Mesenchymal stem cell (in vitro differentiated cells and primary cell): Measurements from ENCODE around the gene GOLGA8A.

Source experiments
- DNase-seq: peaks from one replicate; pipeline ENCODE4 v3.0.0-alpha.2; 2013
- H2AFZ ChIP-seq: one replicate; pipeline ENCODE4 v1.6.1; 2013; ENCODE audit warnings: low read depth, mild to moderate bottlenecking, control low read depth, inconsistent platforms, low read length, moderate library complexity
- H2AK5ac ChIP-seq: 2 replicates; pipeline ENCODE4 v1.6.1; 2013; ENCODE audit warnings: low read length, moderate library complexity, mild to moderate bottlenecking, inconsistent platforms; ENCODE audit not compliant: severe bottlenecking
- H2BK120ac ChIP-seq: one replicate; pipeline ENCODE4 v1.6.1; 2013; ENCODE audit warnings: low read depth, mild to moderate bottlenecking, inconsistent platforms, low read length, moderate library complexity
- H2BK12ac ChIP-seq, 2 experiments: one replicate each; pipeline ENCODE4 v1.6.1; 2013; ENCODE audit warnings: inconsistent platforms in 2 of 2, low read length in 2 of 2, mild to moderate bottlenecking in 2 of 2, moderate library complexity in 2 of 2, control low read depth in 1 of 2
- H2BK15ac ChIP-seq: one replicate; pipeline ENCODE4 v1.6.1; 2013; ENCODE audit warnings: mild to moderate bottlenecking, low read depth, inconsistent platforms; ENCODE audit not compliant: poor library complexity, severe bottlenecking
- H2BK5ac ChIP-seq: 2 replicates; pipeline ENCODE4 v1.6.1; 2013; ENCODE audit warnings: low read depth, mild to moderate bottlenecking, low read length, control low read depth, inconsistent platforms; ENCODE audit not compliant: poor library complexity, severe bottlenecking
- H3K14ac ChIP-seq, 2 experiments: one replicate each; pipeline ENCODE4 v1.6.1; 2013; ENCODE audit warnings: inconsistent platforms in 2 of 2, low read length in 2 of 2, control low read depth in 1 of 2, mild to moderate bottlenecking in 1 of 2, moderate library complexity in 1 of 2
- H3K18ac ChIP-seq, 2 experiments: one replicate each; pipeline ENCODE4 v1.6.1; 2013; ENCODE audit warnings: inconsistent platforms in 2 of 2, low read length in 2 of 2, control low read depth in 1 of 2, low read depth in 1 of 2, mild to moderate bottlenecking in 1 of 2
- H3K23ac ChIP-seq, 2 experiments: one replicate each; pipeline ENCODE4 v1.6.1; 2013; ENCODE audit warnings: inconsistent platforms in 2 of 2, low read length in 2 of 2, mild to moderate bottlenecking in 2 of 2, moderate library complexity in 2 of 2, control low read depth in 1 of 2
- H3K27ac ChIP-seq: 2 replicates; pipeline ENCODE4 v1.5.1; 2013; ENCODE audit warnings: mild to moderate bottlenecking, moderate library complexity, low read length, control low read depth, inconsistent platforms; ENCODE audit not compliant: poor library complexity, severe bottlenecking
- H3K27me3 ChIP-seq, 2 experiments: 2 replicates each; pipeline versions ENCODE4 v1.6.1 to v1.7.0; 2013; ENCODE audit warnings: low read length in 2 of 2, mild to moderate bottlenecking in 2 of 2, moderate library complexity in 2 of 2, control low read depth in 1 of 2, inconsistent platforms in 1 of 2; ENCODE audit not compliant: control insufficient read depth in 1 of 2, insufficient read depth in 1 of 2
- H3K36me3 ChIP-seq, 2 experiments: 2 replicates each; pipeline versions ENCODE4 v1.6.1 to v1.7.0; 2013; ENCODE audit warnings: low read length in 2 of 2, control low read depth in 1 of 2, inconsistent platforms in 1 of 2, low read depth in 1 of 2, mild to moderate bottlenecking in 1 of 2; ENCODE audit not compliant: insufficient read depth in 2 of 2, control insufficient read depth in 1 of 2
- H3K4ac ChIP-seq, 2 experiments: one replicate each; pipeline ENCODE4 v1.6.1; 2013; ENCODE audit warnings: inconsistent platforms in 2 of 2, low read length in 2 of 2, mild to moderate bottlenecking in 2 of 2, moderate library complexity in 2 of 2, control low read depth in 1 of 2, low read depth in 1 of 2
- H3K4me1 ChIP-seq: 2 replicates; pipeline ENCODE4 v1.6.1; 2013; ENCODE audit warnings: low read depth, low read length, control low read depth; ENCODE audit not compliant: control insufficient read depth, insufficient read depth
- H3K4me2 ChIP-seq: 2 replicates; pipeline ENCODE4 v1.6.1; 2013; ENCODE audit warnings: low read length, mild to moderate bottlenecking, inconsistent platforms; ENCODE audit not compliant: poor library complexity, severe bottlenecking
- H3K4me3 ChIP-seq, 2 experiments: 2 replicates each; pipeline versions ENCODE4 v1.5.1 to v1.7.0; 2013; ENCODE audit warnings: low read length in 2 of 2, mild to moderate bottlenecking in 2 of 2, control low read depth in 1 of 2, low read depth in 1 of 2; ENCODE audit not compliant: insufficient read depth in 1 of 2
- H3K79me1 ChIP-seq: replicated peaks from 2 replicates; pipeline ENCODE4 v1.6.1; 2013; ENCODE audit warnings: mild to moderate bottlenecking, control low read depth, low read length, inconsistent platforms; ENCODE audit not compliant: poor library complexity, severe bottlenecking
- H3K9ac ChIP-seq: 2 replicates; pipeline ENCODE4 v1.7.0; 2013; ENCODE audit warnings: mild to moderate bottlenecking, low read length, moderate library complexity
- H3K9me3 ChIP-seq: 2 replicates; pipeline ENCODE4 v1.7.0; 2013; ENCODE audit warnings: mild to moderate bottlenecking, low read length; ENCODE audit not compliant: control insufficient read depth
- H4K8ac ChIP-seq: one replicate; pipeline ENCODE4 v1.6.1; 2013; ENCODE audit warnings: inconsistent platforms, mild to moderate bottlenecking, low read length, moderate library complexity
- H4K91ac ChIP-seq: one replicate; pipeline ENCODE4 v1.6.1; 2013; ENCODE audit warnings: mild to moderate bottlenecking, low read length, inconsistent platforms
- WGBS: methylation state at CpG from one replicate; pipeline ENCODE4 v1.1.7; 2013; ENCODE audit warnings: mixed read lengths; 5-methylcytosine and 5-hydroxymethylcytosine counted together

GOLGA8A gene

GRCh38 chr15:34436956-34437442, 609 bp downstream of the GOLGA8A start:
- Histone ChIP-seq H3K4me1 (peaks cover 12% of the 10 kb centered on the region), H3K14ac (no peak overlapping the region), H2AK5ac (no peak overlapping the region), H2BK120ac (no peak overlapping the region), H3K27ac (no peak overlapping the region), H2BK5ac (no peak overlapping the region), H4K8ac (no peak overlapping the region), H2AFZ (peak overlapping the region; percentile 29), H3K4me3 (peak overlapping the region; percentile 58 to 82), H3K4me2 (peak overlapping the region; percentile 78), H4K91ac (no peak overlapping the region), H3K9ac (peak overlapping the region; percentile 81), H3K23ac (no peak overlapping the region), H3K9me3 (no peaks in the 10 kb centered on the region), H2BK12ac (no peak overlapping the region), H3K79me1 (peaks cover 1% of the 10 kb centered on the region), H3K36me3 (peaks cover 7 to 13% of the 10 kb centered on the region in 2 experiments), H3K27me3 (peaks cover 0 to 15% of the 10 kb centered on the region in 2 experiments), H3K4ac (no peak overlapping the region), H2BK15ac (no peak overlapping the region), H3K18ac (peak overlapping the region in 1 of 2 experiments; percentile 5)
- WGBS, result 0% methylated on average over 9 of the region's 70 CpGs
- DNase-seq, result peak; percentile 34

- H3K36me3 ChIP-seq, result peaks cover 7 to 15% of the 10 kb centered on the region in 2 experiments
- H3K4me2 ChIP-seq, result peak overlapping the region; percentile 78
- no peak overlapping the region for H3K18ac ChIP-seq
- DNase-seq, result no peak
- peak overlapping the region; percentile 58 to 82 for H3K4me3 ChIP-seq
- H4K8ac ChIP-seq, result peak overlapping the region; percentile 15
- no peak overlapping the region for H2AK5ac ChIP-seq
- no peak overlapping the region for H2BK120ac ChIP-seq
- WGBS, result 20% methylated on average over 31 of the region's 31 CpGs
- peaks cover 0 to 15% of the 10 kb centered on the region in 2 experiments for H3K27me3 ChIP-seq
- H2BK12ac ChIP-seq, result no peak overlapping the region
- H3K9me3 ChIP-seq, result no peaks in the 10 kb centered on the region
- peaks cover 1% of the 10 kb centered on the region for H3K79me1 ChIP-seq
- no peak overlapping the region for H3K27ac ChIP-seq
- H2BK15ac ChIP-seq, result no peak overlapping the region
- peak overlapping the region; percentile 81 for H3K9ac ChIP-seq
- H2AFZ ChIP-seq, result no peak overlapping the region
- H3K4me1 ChIP-seq, result peaks cover 12% of the 10 kb centered on the region
- no peak overlapping the region for H4K91ac ChIP-seq
- no peak overlapping the region for H3K4ac ChIP-seq
- no peak overlapping the region for H3K14ac ChIP-seq
- H2BK5ac ChIP-seq, result no peak overlapping the region
- no peak overlapping the region for H3K23ac ChIP-seq
These were observed 1.3 kb downstream of the GOLGA8A start for GRCh38 chr15:34436126-34436955.

GRCh38 chr15:34435658-34436057, 1.9 kb downstream of the GOLGA8A start:
- no peak overlapping the region for H2AFZ ChIP-seq
- no peak overlapping the region for H3K18ac ChIP-seq
- H4K91ac ChIP-seq, result no peak overlapping the region
- H3K79me1 ChIP-seq, result peaks cover 1% of the 10 kb centered on the region
- H3K27me3 ChIP-seq, result peaks cover 0 to 15% of the 10 kb centered on the region in 2 experiments
- H3K4me2 ChIP-seq, result no peak overlapping the region
- peak overlapping the region in 1 of 2 experiments; percentile 82 for H3K4me3 ChIP-seq
- H3K14ac ChIP-seq, result no peak overlapping the region
- H2BK15ac ChIP-seq, result no peak overlapping the region
- H2BK120ac ChIP-seq, result no peak overlapping the region
- no peak for DNase-seq
- H2BK5ac ChIP-seq, result no peak overlapping the region
- peaks cover 12% of the 10 kb centered on the region for H3K4me1 ChIP-seq
- H4K8ac ChIP-seq, result no peak overlapping the region
- 79% methylated on average over 11 of the region's 11 CpGs for WGBS
- H3K4ac ChIP-seq, result no peak overlapping the region
- H2AK5ac ChIP-seq, result no peak overlapping the region
- H2BK12ac ChIP-seq, result no peak overlapping the region
- no peaks in the 10 kb centered on the region for H3K9me3 ChIP-seq
- peaks cover 7 to 15% of the 10 kb centered on the region in 2 experiments for H3K36me3 ChIP-seq
- no peak overlapping the region for H3K27ac ChIP-seq
- H3K23ac ChIP-seq, result no peak overlapping the region
- peak overlapping the region; percentile 81 for H3K9ac ChIP-seq

GRCh38 chr15:34434627-34435305, 2.8 kb downstream of the GOLGA8A start:
- H3K27ac ChIP-seq, result no peak overlapping the region
- H3K4me1 ChIP-seq, result peaks cover 12% of the 10 kb centered on the region
- H3K9me3 ChIP-seq, result no peaks in the 10 kb centered on the region
- H4K91ac ChIP-seq, result no peak overlapping the region
- no peak overlapping the region for H2BK120ac ChIP-seq
- H2AFZ ChIP-seq, result no peak overlapping the region
- 95% methylated on average over 20 of the region's 20 CpGs for WGBS
- no peak overlapping the region for H3K18ac ChIP-seq
- no peak overlapping the region for H2AK5ac ChIP-seq
- no peak overlapping the region for H2BK5ac ChIP-seq
- H3K79me1 ChIP-seq, result peaks cover 1% of the 10 kb centered on the region
- H4K8ac ChIP-seq, result no peak overlapping the region
- H3K9ac ChIP-seq, result no peak overlapping the region
- no peak overlapping the region for H3K4me3 ChIP-seq
- H3K23ac ChIP-seq, result no peak overlapping the region
- H3K14ac ChIP-seq, result no peak overlapping the region
- DNase-seq, result no peak
- H2BK12ac ChIP-seq, result no peak overlapping the region
- H3K36me3 ChIP-seq, result peaks cover 7 to 15% of the 10 kb centered on the region in 2 experiments
- peaks cover 0 to 15% of the 10 kb centered on the region in 2 experiments for H3K27me3 ChIP-seq
- no peak overlapping the region for H3K4ac ChIP-seq
- H3K4me2 ChIP-seq, result no peak overlapping the region
- H2BK15ac ChIP-seq, result no peak overlapping the region
